CD14-positive monocyte (primary cell): ENCODE data around the gene NBPF1. TPM values are rescaled to one million over a fixed set of nuclear protein-coding genes. Genes with fewer than 3 reads are reported as not detected.
"Not testable (repeated sequence)": the region's sequence is repeated elsewhere in the genome, so short reads cannot be mapped to it uniquely, and the experiment has no call there.

ENCODE experiments used
- DNase-seq, 3 donors: peaks; one replicate each; pipeline ENCODE4 v3.0.0-alpha.2; 2011 to 2022
- H2AFZ ChIP-seq: 2 replicates; pipeline ENCODE4 v1.6.0; 2012; ENCODE audit warnings: mild to moderate bottlenecking, low read depth, low read length, inconsistent platforms; ENCODE audit not compliant: insufficient read depth, poor library complexity, severe bottlenecking
- H3K27ac ChIP-seq, 2 donors: 1 replicate in 1 of 2; 2 replicates in 1 of 2; pipeline ENCODE4 v1.5.1; 2012 to 2013; ENCODE audit warnings: low read length in 2 of 2, control low read depth in 1 of 2, inconsistent platforms in 1 of 2, low read depth in 1 of 2, mild to moderate bottlenecking in 1 of 2
- H3K27me3 ChIP-seq, 2 donors: one replicate each; pipeline versions ENCODE4 v1.6.0 to v1.6.1; 2011 to 2013; ENCODE audit warnings: low read length in 2 of 2; ENCODE audit not compliant: control insufficient read depth in 2 of 2, insufficient read depth in 2 of 2
- H3K36me3 ChIP-seq, 2 donors: replicated peaks in 1 of 2; 1 replicate in 1 of 2; 2 replicates in 1 of 2; pipeline versions ENCODE4 v1.5.1 to v1.6.1; 2012 to 2013; ENCODE audit warnings: low read length in 2 of 2, control low read depth in 1 of 2, inconsistent platforms in 1 of 2, mild to moderate bottlenecking in 1 of 2; ENCODE audit not compliant: insufficient read depth in 2 of 2, control insufficient read depth in 1 of 2
- H3K4me1 ChIP-seq, 2 donors: 1 replicate in 1 of 2; 2 replicates in 1 of 2; pipeline versions ENCODE4 v1.5.1 to v1.6.1; 2012 to 2013; ENCODE audit warnings: low read length in 2 of 2, control low read depth in 1 of 2, inconsistent platforms in 1 of 2, mild to moderate bottlenecking in 1 of 2, moderate library complexity in 1 of 2; ENCODE audit not compliant: insufficient read depth in 2 of 2, control insufficient read depth in 1 of 2
- H3K4me2 ChIP-seq: replicated peaks from 2 replicates; pipeline ENCODE3; 2012; ENCODE audit warnings: low read length, moderate library complexity, mild to moderate bottlenecking; ENCODE audit not compliant: poor library complexity, severe bottlenecking; ENCODE audit errors: extremely low read depth
- H3K4me3 ChIP-seq, 3 experiments: fragments of 200-600 bp in 1 of 3; sonication (generic) in 1 of 3; replicated peaks in 1 of 3; 1 replicate in 2 of 3; 2 replicates in 1 of 3; pipeline ENCODE4 v1.5.1; 2011 to 2013; ENCODE audit warnings: low read length in 3 of 3, mild to moderate bottlenecking in 3 of 3, control low read depth in 2 of 3, low read depth in 2 of 3, inconsistent platforms in 1 of 3, moderate library complexity in 1 of 3
- H3K79me2 ChIP-seq: 2 replicates; pipeline ENCODE4 v1.6.0; 2012; ENCODE audit warnings: mild to moderate bottlenecking, control low read depth, inconsistent platforms, low read length, moderate library complexity; ENCODE audit not compliant: insufficient read depth
- H3K9ac ChIP-seq: 2 replicates; pipeline ENCODE4 v1.6.0; 2017; ENCODE audit warnings: low read length, mild to moderate bottlenecking; ENCODE audit not compliant: insufficient read depth, poor library complexity, severe bottlenecking
- H3K9me3 ChIP-seq, 2 donors: replicated peaks in 1 of 2; 1 replicate in 1 of 2; 2 replicates in 1 of 2; pipeline versions ENCODE4 v1.5.1 to v1.6.1; 2012 to 2013; ENCODE audit warnings: low read length in 2 of 2, control low read depth in 1 of 2; ENCODE audit not compliant: control insufficient read depth in 1 of 2, insufficient read depth in 1 of 2
- H4K20me1 ChIP-seq: 2 replicates; pipeline ENCODE4 v1.6.0; 2012; ENCODE audit warnings: mild to moderate bottlenecking, low read length, control low read depth, moderate library complexity; ENCODE audit not compliant: insufficient read depth
- H3K27ac Mint-ChIP-seq, 7 donors: one replicate each; pipeline ENCODE4 v1.8.0; 2020; ENCODE audit warnings: mild to moderate bottlenecking in 7 of 7, mixed read lengths in 7 of 7, moderate library complexity in 6 of 7, inconsistent platforms in 2 of 7
- H3K27me3 Mint-ChIP-seq, 3 donors: one replicate each; pipeline ENCODE4 v1.8.0; 2021 to 2022; ENCODE audit warnings: low read depth in 3 of 3, mild to moderate bottlenecking in 3 of 3, mixed read lengths in 3 of 3, moderate library complexity in 3 of 3, inconsistent platforms in 1 of 3
- H3K36me3 Mint-ChIP-seq, 2 donors: one replicate each; pipeline ENCODE4 v1.8.0; 2020; ENCODE audit warnings: mixed read lengths in 2 of 2, inconsistent platforms in 1 of 2, mild to moderate bottlenecking in 1 of 2
- H3K4me1 Mint-ChIP-seq: one replicate; pipeline ENCODE4 v1.8.0; 2020; ENCODE audit warnings: mild to moderate bottlenecking, mixed read lengths
- H3K4me3 Mint-ChIP-seq, 2 donors: one replicate each; pipeline ENCODE4 v1.8.0; 2020; ENCODE audit warnings: mild to moderate bottlenecking in 2 of 2, mixed read lengths in 2 of 2, moderate library complexity in 1 of 2
- H3K9me3 Mint-ChIP-seq, 7 donors: one replicate each; pipeline ENCODE4 v1.8.0; 2020 to 2022; ENCODE audit warnings: mixed read lengths in 7 of 7, mild to moderate bottlenecking in 6 of 7, moderate library complexity in 6 of 7, inconsistent platforms in 2 of 7
- CTCF ChIP-seq: fragments of 200-600 bp; IDR thresholded peaks from one replicate; pipeline ENCODE4 v1.8.0; 2022; ENCODE audit warnings: antibody characterized with exemption, mild to moderate bottlenecking
- WGBS: methylation state at CpG from one replicate; pipeline ENCODE4 v1.1.5; 2013; ENCODE audit warnings: missing lambda C conversion rate; ENCODE audit not compliant: insufficient coverage; 5-methylcytosine and 5-hydroxymethylcytosine counted together
- intact Hi-C, 2 donors: fragments of 100-400 bp; cut with micrococcal nuclease; formaldehyde crosslinking; loops; one replicate each; pipeline versions ENCODE4 v1.15.0 to v1.15.1; 2023
- polyA plus RNA-seq, 3 donors: library from polyadenylated mRNA; depleted of rRNA in 1 of 3; unstranded in 2 of 3; stranded (reverse) in 1 of 3; fragments of 300-500 nt in 2 of 3; fragments of >200 nt in 1 of 3; fragmentation: Illumina TruSeq in 2 of 3; gene quantifications; 1 replicate in 2 of 3; 2 replicates in 1 of 3; pipeline ENCODE4 v1.2.3, GENCODE V29; 2012 to 2021

NBPF1 gene
- polyA plus RNA-seq, 3 donors: 2.6 to 9.0 (median 4.3) TPM

GRCh38 chr1:16607433-16607851, 5.9 kb downstream of the NBPF1 start:
- H3K4me1 Mint-ChIP-seq: no peaks in the 10 kb centered on the region
- H3K4me2 ChIP-seq: no peak overlapping the region
- no peak overlapping the region for H3K9ac ChIP-seq
- 91% methylated on average over 2 of the region's 2 CpGs for WGBS
- no peak for TF ChIP-seq CTCF
- H3K79me2 ChIP-seq: peaks cover 2% of the 10 kb centered on the region
- no peak overlapping the region for H3K27ac ChIP-seq
- no peak for DNase-seq
- no peak overlapping the region for H3K4me3 Mint-ChIP-seq
- H3K27me3 Mint-ChIP-seq: no peaks in the 10 kb centered on the region
- no peaks in the 10 kb centered on the region for H3K9me3 Mint-ChIP-seq
- intact Hi-C loops: loop anchor here in 1 of 2 donors (2.0 kb wide), 1 partner anchor 13 kb away; no protein-coding TSS in a partner anchor
- peaks cover 7 to 8% of the 10 kb centered on the region in 2 donors for H3K4me1 ChIP-seq
- H3K27ac Mint-ChIP-seq: no peak overlapping the region
- peaks cover 31 to 39% of the 10 kb centered on the region in 2 donors for H3K36me3 ChIP-seq
- no peaks in the 10 kb centered on the region for H4K20me1 ChIP-seq
- H3K27me3 ChIP-seq: peaks cover 4 to 7% of the 10 kb centered on the region in 2 donors
- no peaks in the 10 kb centered on the region for H3K36me3 Mint-ChIP-seq
- H3K9me3 ChIP-seq: no peaks in the 10 kb centered on the region
- no peak overlapping the region for H2AFZ ChIP-seq
- H3K4me3 ChIP-seq: no peak overlapping the region

GRCh38 chr1:16606666-16607432, 6.5 kb downstream of the NBPF1 start:
- WGBS: 94% methylated on average over 5 of the region's 5 CpGs
- not testable (repeated sequence) for H3K27me3 ChIP-seq, H3K9me3 ChIP-seq, H4K20me1 ChIP-seq, H3K4me3 Mint-ChIP-seq, H3K79me2 ChIP-seq, DNase-seq, H3K4me1 ChIP-seq, H3K27ac ChIP-seq, H2AFZ ChIP-seq, H3K4me2 ChIP-seq, H3K9ac ChIP-seq, H3K27me3 Mint-ChIP-seq, H3K4me3 ChIP-seq, H3K36me3 Mint-ChIP-seq, H3K9me3 Mint-ChIP-seq, H3K27ac Mint-ChIP-seq, H3K4me1 Mint-ChIP-seq
- intact Hi-C loops: loop anchor here in 1 of 2 donors (2.0 kb wide), 1 partner anchor 14 kb away; no protein-coding TSS in a partner anchor
- peaks cover 31 to 39% of the 10 kb centered on the region in 2 donors for H3K36me3 ChIP-seq
